H9 (cell line): ENCODE measurements around the gene NOD1. TPM values are rescaled to one million over a fixed set of nuclear protein-coding genes. Genes with fewer than 3 reads are reported as not detected.

ENCODE experiments used
- DNase-seq: peaks from one replicate; pipeline ENCODE4 v3.0.0-alpha.2; 2017
- H2AFZ ChIP-seq: one replicate; pipeline ENCODE4 v1.6.1; 2013; ENCODE audit warnings: mild to moderate bottlenecking, low read length, control low read depth, moderate library complexity
- H2AK5ac ChIP-seq: 2 replicates; pipeline ENCODE4 v1.6.1; 2013; ENCODE audit warnings: low read length, control low read depth, mixed read lengths; ENCODE audit not compliant: insufficient read length
- H2BK120ac ChIP-seq: one replicate; pipeline ENCODE4 v1.6.1; 2013; ENCODE audit warnings: low read depth, mild to moderate bottlenecking, low read length, control low read depth, inconsistent platforms; ENCODE audit not compliant: poor library complexity, severe bottlenecking
- H2BK12ac ChIP-seq: 2 replicates; pipeline ENCODE4 v1.6.1; 2013; ENCODE audit warnings: low read length, control low read depth, mixed read lengths, low read depth; ENCODE audit not compliant: insufficient read length
- H2BK15ac ChIP-seq: 2 replicates; pipeline ENCODE4 v1.6.1; 2013; ENCODE audit warnings: low read depth, low read length, control low read depth
- H2BK20ac ChIP-seq: one replicate; pipeline ENCODE4 v1.6.1; 2013; ENCODE audit warnings: low read depth, mild to moderate bottlenecking, low read length, control low read depth, inconsistent platforms; ENCODE audit not compliant: poor library complexity, severe bottlenecking
- H2BK5ac ChIP-seq: 2 replicates; pipeline ENCODE4 v1.6.1; 2013; ENCODE audit warnings: low read length, control low read depth, mixed read lengths; ENCODE audit not compliant: insufficient read length
- H3K14ac ChIP-seq: 2 replicates; pipeline ENCODE4 v1.6.1; 2013; ENCODE audit warnings: low read length, control low read depth; ENCODE audit not compliant: insufficient read depth
- H3K18ac ChIP-seq: 2 replicates; pipeline ENCODE4 v1.6.1; 2013; ENCODE audit warnings: low read depth, mild to moderate bottlenecking, mixed read lengths, low read length, control low read depth; ENCODE audit not compliant: insufficient read length
- H3K23ac ChIP-seq: 2 replicates; pipeline ENCODE4 v1.6.1; 2013; ENCODE audit warnings: low read length, control low read depth, mixed read lengths, low read depth; ENCODE audit not compliant: insufficient read length
- H3K23me2 ChIP-seq: 2 replicates; pipeline ENCODE4 v1.6.1; 2013; ENCODE audit warnings: low read depth, mild to moderate bottlenecking, mixed read lengths, low read length, control low read depth; ENCODE audit not compliant: insufficient read length, poor library complexity, severe bottlenecking
- H3K27ac ChIP-seq: 2 replicates; pipeline ENCODE4 v1.5.1; 2013; ENCODE audit warnings: low read length, control low read depth, mixed read lengths, low read depth; ENCODE audit not compliant: insufficient read length
- H3K27me3 ChIP-seq: 2 replicates; pipeline ENCODE4 v1.6.1; 2013; ENCODE audit warnings: low read length, control low read depth, inconsistent platforms; ENCODE audit not compliant: insufficient read depth
- H3K4ac ChIP-seq: 2 replicates; pipeline ENCODE4 v1.6.1; 2013; ENCODE audit warnings: low read depth, mild to moderate bottlenecking, control low read depth, inconsistent platforms, low read length, moderate library complexity
- H3K4me1 ChIP-seq: 2 replicates; pipeline ENCODE4 v1.6.1; 2013; ENCODE audit warnings: low read length, control low read depth, inconsistent platforms; ENCODE audit not compliant: insufficient read depth
- H3K4me2 ChIP-seq: 2 replicates; pipeline ENCODE4 v1.6.1; 2013; ENCODE audit warnings: low read length, control low read depth, mixed read lengths; ENCODE audit not compliant: insufficient read length, insufficient read depth
- H3K56ac ChIP-seq: 2 replicates; pipeline ENCODE4 v1.6.1; 2013; ENCODE audit warnings: low read depth, mild to moderate bottlenecking, mixed read lengths, low read length, control low read depth; ENCODE audit not compliant: insufficient read length
- H3K79me1 ChIP-seq: 2 replicates; pipeline ENCODE4 v1.6.1; 2013; ENCODE audit warnings: low read depth, mild to moderate bottlenecking, moderate library complexity, low read length, control low read depth, inconsistent platforms; ENCODE audit not compliant: insufficient read depth, poor library complexity, severe bottlenecking
- H3K79me2 ChIP-seq: 2 replicates; pipeline ENCODE4 v1.6.1; 2013; ENCODE audit warnings: low read length, control low read depth, inconsistent platforms; ENCODE audit not compliant: insufficient read depth
- H3K9ac ChIP-seq: 2 replicates; pipeline ENCODE4 v1.6.1; 2013; ENCODE audit warnings: low read length, control low read depth, mixed read lengths; ENCODE audit not compliant: insufficient read length; ENCODE audit errors: extremely low read depth
- H3K9me3 ChIP-seq: one replicate; pipeline ENCODE4 v1.6.1; 2013; ENCODE audit warnings: low read depth, low read length, inconsistent platforms; ENCODE audit not compliant: control insufficient read depth
- H3T11ph ChIP-seq: one replicate; pipeline ENCODE4 v1.6.1; 2013; ENCODE audit warnings: mild to moderate bottlenecking, low read length, control low read depth, inconsistent platforms
- H4K20me1 ChIP-seq: one replicate; pipeline ENCODE4 v1.6.1; 2013; ENCODE audit not compliant: control insufficient read depth, insufficient read length, insufficient read depth
- H4K5ac ChIP-seq: 2 replicates; pipeline ENCODE4 v1.6.1; 2013; ENCODE audit warnings: low read depth, mild to moderate bottlenecking, mixed read lengths, low read length, control low read depth; ENCODE audit not compliant: insufficient read length
- H4K8ac ChIP-seq: replicated peaks from 2 replicates; pipeline ENCODE4 v1.6.1; 2013; ENCODE audit warnings: low read length, control low read depth, mixed read lengths, low read depth; ENCODE audit not compliant: insufficient read length
- H4K91ac ChIP-seq: 2 replicates; pipeline ENCODE4 v1.6.1; 2013; ENCODE audit warnings: low read depth, mild to moderate bottlenecking, moderate library complexity, mixed read lengths, low read length, control low read depth; ENCODE audit not compliant: insufficient read length
- H3K27ac Mint-ChIP-seq, 3 experiments: 2 replicates in 2 of 3; 3 replicates in 1 of 3; pipeline ENCODE4 v1.8.0; 2020 to 2021; ENCODE audit warnings: mixed read lengths in 3 of 3, mild to moderate bottlenecking in 1 of 3, moderate library complexity in 1 of 3
- H3K27me3 Mint-ChIP-seq: 2 replicates; pipeline ENCODE4 v1.8.0; 2021; ENCODE audit warnings: low read depth, mild to moderate bottlenecking, moderate library complexity, mixed read lengths
- H3K36me3 Mint-ChIP-seq, 3 experiments: 2 replicates in 2 of 3; 3 replicates in 1 of 3; pipeline ENCODE4 v1.8.0; 2020 to 2021; ENCODE audit warnings: low read depth in 3 of 3, mixed read lengths in 3 of 3; ENCODE audit not compliant: insufficient read depth in 1 of 3
- H3K4me1 Mint-ChIP-seq, 2 experiments: 2 replicates each; pipeline ENCODE4 v1.8.0; 2020; ENCODE audit warnings: mixed read lengths in 2 of 2
- H3K4me3 Mint-ChIP-seq, 2 experiments: 2 replicates in 1 of 2; 3 replicates in 1 of 2; pipeline ENCODE4 v1.8.0; 2020 to 2021; ENCODE audit warnings: mild to moderate bottlenecking in 2 of 2, mixed read lengths in 2 of 2, moderate library complexity in 1 of 2
- H3K9me3 Mint-ChIP-seq, 2 experiments: 2 replicates in 1 of 2; 3 replicates in 1 of 2; pipeline ENCODE4 v1.8.0; 2020; ENCODE audit warnings: mild to moderate bottlenecking in 2 of 2, mixed read lengths in 2 of 2, moderate library complexity in 1 of 2
- WGBS: extraction: QIAGEN DNeasy Blood & Tissue Kit; methylation state at CpG from one replicate; pipeline ENCODE4 v1.1.7; 2013; ENCODE audit warnings: missing lambda C conversion rate, low lambda C conversion rate, mixed read lengths; ENCODE audit not compliant: insufficient read length; ENCODE audit errors: extremely low coverage; 5-methylcytosine and 5-hydroxymethylcytosine counted together
- total RNA-seq: library from RNA; stranded (reverse); gene quantifications from 2 replicates; pipeline ENCODE4 v1.2.1, GENCODE V29; 2021
- TF ChIP-seq, protein P1 (sequence below): fragments of 200-600 bp; sonication (generic); conservative IDR thresholded peaks from 3 replicates; pipeline ENCODE4 v1.8.0; 2021; ENCODE audit warnings: antibody characterized with exemption, mild to moderate bottlenecking

NOD1 gene
- total RNA-seq, 1 experiment from 2014 or later: 5.3 TPM

DNA sequence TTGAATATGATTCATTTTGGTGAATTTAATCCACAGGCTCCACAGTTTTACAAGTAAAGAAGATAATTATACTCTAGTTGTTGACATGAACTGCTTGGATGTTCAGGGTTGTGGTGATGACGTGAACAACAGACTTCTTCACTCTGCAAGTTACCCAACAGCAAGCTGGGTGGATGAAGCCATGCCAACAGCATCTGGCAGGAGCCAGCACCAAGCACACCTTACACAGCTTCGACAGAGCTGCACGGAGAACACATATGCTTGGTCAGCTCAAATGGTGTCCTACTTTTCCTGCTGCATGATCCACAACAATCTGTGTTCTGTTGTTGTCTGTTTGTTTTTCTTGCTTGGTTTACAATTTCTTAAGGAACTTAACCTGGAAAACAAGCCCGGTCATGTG is 9.8 kb downstream of the NOD1 start:
- no peak for DNase-seq
- Mint-ChIP-seq H3K4me1 (peaks cover 22 to 29% of the 10 kb centered on the region in 2 experiments), H3K9me3 (no peaks in the 10 kb centered on the region), H3K27ac (peak overlapping the region in 1 of 3 experiments; percentile 62; a peak in 1 of 7 replicates), H3K4me3 (no peak overlapping the region), H3K27me3 (no peaks in the 10 kb centered on the region), H3K36me3 (no peaks in the 10 kb centered on the region)
- H2AFZ ChIP-seq: no peak overlapping the region
- H3K27ac ChIP-seq: no peak overlapping the region
- H3K14ac ChIP-seq: no peak overlapping the region
- H3T11ph ChIP-seq: no peak overlapping the region
- H3K56ac ChIP-seq: no peak overlapping the region
- H3K9me3 ChIP-seq: no peaks in the 10 kb centered on the region
- peak overlapping the region; percentile 3 for H3K18ac ChIP-seq
- no peak overlapping the region for H2BK20ac ChIP-seq
- H3K4me1 ChIP-seq: peaks cover 5% of the 10 kb centered on the region; the same call in 1 of the 2 replicates
- no peaks in the 10 kb centered on the region for H3K23me2 ChIP-seq
- H2AK5ac ChIP-seq: no peak overlapping the region
- no peak overlapping the region for H4K91ac ChIP-seq
- H3K23ac ChIP-seq: no peak overlapping the region
- H2BK12ac ChIP-seq: no peak overlapping the region
- WGBS: no CpG with 5 or more reads among the region's 4 CpGs
- H4K5ac ChIP-seq: no peak overlapping the region
- H3K79me2 ChIP-seq: no peaks in the 10 kb centered on the region
- H4K8ac ChIP-seq: no peak overlapping the region
- no peak overlapping the region for H3K9ac ChIP-seq
- H3K27me3 ChIP-seq: no peaks in the 10 kb centered on the region
- TF ChIP-seq, protein P1, sequence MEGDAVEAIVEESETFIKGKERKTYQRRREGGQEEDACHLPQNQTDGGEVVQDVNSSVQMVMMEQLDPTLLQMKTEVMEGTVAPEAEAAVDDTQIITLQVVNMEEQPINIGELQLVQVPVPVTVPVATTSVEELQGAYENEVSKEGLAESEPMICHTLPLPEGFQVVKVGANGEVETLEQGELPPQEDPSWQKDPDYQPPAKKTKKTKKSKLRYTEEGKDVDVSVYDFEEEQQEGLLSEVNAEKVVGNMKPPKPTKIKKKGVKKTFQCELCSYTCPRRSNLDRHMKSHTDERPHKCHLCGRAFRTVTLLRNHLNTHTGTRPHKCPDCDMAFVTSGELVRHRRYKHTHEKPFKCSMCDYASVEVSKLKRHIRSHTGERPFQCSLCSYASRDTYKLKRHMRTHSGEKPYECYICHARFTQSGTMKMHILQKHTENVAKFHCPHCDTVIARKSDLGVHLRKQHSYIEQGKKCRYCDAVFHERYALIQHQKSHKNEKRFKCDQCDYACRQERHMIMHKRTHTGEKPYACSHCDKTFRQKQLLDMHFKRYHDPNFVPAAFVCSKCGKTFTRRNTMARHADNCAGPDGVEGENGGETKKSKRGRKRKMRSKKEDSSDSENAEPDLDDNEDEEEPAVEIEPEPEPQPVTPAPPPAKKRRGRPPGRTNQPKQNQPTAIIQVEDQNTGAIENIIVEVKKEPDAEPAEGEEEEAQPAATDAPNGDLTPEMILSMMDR: no peak
- no peak overlapping the region for H2BK5ac ChIP-seq
- no peak overlapping the region for H3K4me2 ChIP-seq
- no peaks in the 10 kb centered on the region for H4K20me1 ChIP-seq
- no peak overlapping the region for H3K4ac ChIP-seq
- H2BK15ac ChIP-seq: no peak overlapping the region
- no peak overlapping the region for H2BK120ac ChIP-seq
- H3K79me1 ChIP-seq: no peaks in the 10 kb centered on the region
